GM12864 (cell line): ENCODE results near the gene RABEPK.
"Not testable (repeated sequence)": the region's sequence is repeated elsewhere in the genome, so short reads cannot be mapped to it uniquely, and the experiment has no call there.

Experiments used
- DNase-seq: peaks from one replicate; pipeline ENCODE4 v3.0.0-alpha.2; 2011; ENCODE audit warnings: low read depth
- H3K4me3 ChIP-seq: 2 replicates; pipeline ENCODE4 v1.5.1; 2011; ENCODE audit warnings: mild to moderate bottlenecking, low read depth, low read length, control low read depth
- CTCF ChIP-seq: IDR thresholded peaks from 2 replicates; pipeline ENCODE4 v1.5.1; 2011; ENCODE audit warnings: low read depth, mild to moderate bottlenecking, moderate library complexity, low read length, control low read depth, inconsistent platforms; ENCODE audit errors: missing control alignments

Gene RABEPK

GRCh38 chr9:125183054-125183453 lies 17.3 kb upstream of the RABEPK start:
- no peak for TF ChIP-seq CTCF
- DNase-seq, result no peak

GRCh38 chr9:125183561-125183960 lies 16.8 kb upstream of the RABEPK start:
- no peak for DNase-seq
- no peak for TF ChIP-seq CTCF
- no peak overlapping the region for H3K4me3 ChIP-seq

More at GRCh38 chr9:125183054-125183453, 17.3 kb upstream of the RABEPK start:
- no peak overlapping the region for H3K4me3 ChIP-seq

GRCh38 chr9:125189011-125189360 lies 11.4 kb upstream of the RABEPK start:
- TF ChIP-seq CTCF, result no peak
- H3K4me3 ChIP-seq, result peak overlapping the region; percentile 77
- no peak for DNase-seq

GRCh38 chr9:125189361-125190289 lies 10.7 kb upstream of the RABEPK start, which contains the start of gene PPP6C:
Gene PPP6C (minus strand): TSS chr9:125189803. CDS start chr9:125189718, 85 bp downstream.
- TF ChIP-seq CTCF, result peak; percentile 59
- H3K4me3 ChIP-seq, result peak within 1 kb of the TSS; percentile 77
- DNase-seq, result peak; percentile 85

- TF ChIP-seq CTCF, result no peak
- no peak for DNase-seq
- peak overlapping the region; percentile 77 for H3K4me3 ChIP-seq
Measured at GRCh38 chr9:125190361-125190801, 10.0 kb upstream of the RABEPK start.

- not testable (repeated sequence) for H3K4me3 ChIP-seq, DNase-seq
Measured at GRCh38 chr9:125194466-125194865, 5.9 kb upstream of the RABEPK start.

- H3K4me3 ChIP-seq, DNase-seq: not testable (repeated sequence)
Measured at GRCh38 chr9:125195591-125195990, 4.8 kb upstream of the RABEPK start.
